Nephron progenitor cell (in vitro differentiated cells): ENCODE results near the gene CRADD.
A peak's percentile ranks its signal among the peaks of the same experiment; 100 is the strongest.

Experiments
- DNase-seq: peaks from one replicate; pipeline ENCODE4 v3.0.0; 2021
- H3K27ac Mint-ChIP-seq: 2 replicates; pipeline ENCODE4 v1.8.0; 2021; ENCODE audit warnings: mild to moderate bottlenecking, moderate library complexity, mixed read lengths
- H3K27me3 Mint-ChIP-seq: 2 replicates; pipeline ENCODE4 v1.8.0; 2021; ENCODE audit warnings: mild to moderate bottlenecking, low read depth, mixed read lengths; ENCODE audit not compliant: poor library complexity
- H3K36me3 Mint-ChIP-seq: 2 replicates; pipeline ENCODE4 v1.8.0; 2021; ENCODE audit warnings: low read depth, mixed read lengths
- H3K4me1 Mint-ChIP-seq: 2 replicates; pipeline ENCODE4 v1.8.0; 2021; ENCODE audit warnings: mixed read lengths
- H3K4me3 Mint-ChIP-seq: 2 replicates; pipeline ENCODE4 v1.8.0; 2021; ENCODE audit warnings: mild to moderate bottlenecking, moderate library complexity, mixed read lengths
- H3K9me3 Mint-ChIP-seq: 2 replicates; pipeline ENCODE4 v1.8.0; 2021; ENCODE audit warnings: mild to moderate bottlenecking, moderate library complexity, mixed read lengths
- TF ChIP-seq, protein P1 (sequence below): fragments of 200-600 bp; sonication (generic); IDR thresholded peaks from 2 replicates; pipeline ENCODE4 v1.5.0; 2021; ENCODE audit warnings: antibody characterized with exemption

CRADD gene

DNA sequence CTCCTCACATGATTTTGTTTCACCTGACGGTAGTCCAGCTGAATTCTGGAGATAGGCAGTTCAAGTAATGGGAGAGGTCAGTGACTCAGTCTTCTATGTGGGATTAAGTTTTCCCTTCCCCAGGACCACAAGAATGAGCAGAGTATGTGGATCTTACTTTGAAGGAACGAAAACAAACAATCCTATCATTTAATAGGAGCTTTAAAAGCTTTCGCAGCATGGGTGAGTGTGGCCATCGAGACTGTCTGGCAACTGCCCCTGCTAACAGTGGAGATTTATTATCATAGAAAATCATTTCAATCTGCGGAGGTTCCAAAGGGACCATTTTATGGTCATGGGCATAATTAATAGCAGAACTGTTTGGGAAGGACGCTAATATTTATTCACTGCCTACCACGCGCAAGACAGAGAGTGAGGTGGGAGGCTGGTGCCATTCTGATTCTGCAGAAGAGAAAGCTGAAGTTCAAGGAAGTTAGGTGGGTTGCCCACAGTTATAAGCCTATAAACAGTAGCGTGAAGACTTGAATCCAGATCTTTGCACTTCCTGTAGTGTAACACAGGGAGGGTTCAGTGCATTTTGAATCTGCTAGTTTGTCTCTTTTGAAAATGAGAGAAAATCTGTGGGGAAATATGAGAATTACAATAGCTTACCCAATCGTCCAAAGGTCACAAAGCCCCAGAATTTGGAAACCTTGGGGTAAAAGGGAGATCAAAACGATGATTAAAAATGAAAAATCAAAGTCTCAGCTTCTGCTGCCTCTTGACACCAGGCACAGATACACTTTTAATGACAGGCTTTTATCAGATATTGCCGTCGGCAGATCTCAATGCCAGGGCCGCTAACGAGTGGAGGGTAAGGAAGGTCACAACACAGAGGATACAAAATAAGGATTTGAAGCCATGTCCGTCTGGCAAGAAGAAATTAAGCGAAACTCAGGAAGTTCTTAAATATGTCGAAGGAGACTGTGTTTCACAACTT is 209.6 kb downstream of the CRADD start:
- no peaks in the 10 kb centered on the region for H3K36me3 Mint-ChIP-seq
- no peak for DNase-seq
- H3K9me3 Mint-ChIP-seq = no peaks in the 10 kb centered on the region
- TF ChIP-seq, protein P1, sequence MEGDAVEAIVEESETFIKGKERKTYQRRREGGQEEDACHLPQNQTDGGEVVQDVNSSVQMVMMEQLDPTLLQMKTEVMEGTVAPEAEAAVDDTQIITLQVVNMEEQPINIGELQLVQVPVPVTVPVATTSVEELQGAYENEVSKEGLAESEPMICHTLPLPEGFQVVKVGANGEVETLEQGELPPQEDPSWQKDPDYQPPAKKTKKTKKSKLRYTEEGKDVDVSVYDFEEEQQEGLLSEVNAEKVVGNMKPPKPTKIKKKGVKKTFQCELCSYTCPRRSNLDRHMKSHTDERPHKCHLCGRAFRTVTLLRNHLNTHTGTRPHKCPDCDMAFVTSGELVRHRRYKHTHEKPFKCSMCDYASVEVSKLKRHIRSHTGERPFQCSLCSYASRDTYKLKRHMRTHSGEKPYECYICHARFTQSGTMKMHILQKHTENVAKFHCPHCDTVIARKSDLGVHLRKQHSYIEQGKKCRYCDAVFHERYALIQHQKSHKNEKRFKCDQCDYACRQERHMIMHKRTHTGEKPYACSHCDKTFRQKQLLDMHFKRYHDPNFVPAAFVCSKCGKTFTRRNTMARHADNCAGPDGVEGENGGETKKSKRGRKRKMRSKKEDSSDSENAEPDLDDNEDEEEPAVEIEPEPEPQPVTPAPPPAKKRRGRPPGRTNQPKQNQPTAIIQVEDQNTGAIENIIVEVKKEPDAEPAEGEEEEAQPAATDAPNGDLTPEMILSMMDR = no peak
- H3K27ac Mint-ChIP-seq = peak overlapping the region; percentile 20
- H3K27me3 Mint-ChIP-seq = peaks cover 18% of the 10 kb centered on the region
- H3K4me3 Mint-ChIP-seq = no peak overlapping the region
- H3K4me1 Mint-ChIP-seq = peaks cover 45% of the 10 kb centered on the region

DNA sequence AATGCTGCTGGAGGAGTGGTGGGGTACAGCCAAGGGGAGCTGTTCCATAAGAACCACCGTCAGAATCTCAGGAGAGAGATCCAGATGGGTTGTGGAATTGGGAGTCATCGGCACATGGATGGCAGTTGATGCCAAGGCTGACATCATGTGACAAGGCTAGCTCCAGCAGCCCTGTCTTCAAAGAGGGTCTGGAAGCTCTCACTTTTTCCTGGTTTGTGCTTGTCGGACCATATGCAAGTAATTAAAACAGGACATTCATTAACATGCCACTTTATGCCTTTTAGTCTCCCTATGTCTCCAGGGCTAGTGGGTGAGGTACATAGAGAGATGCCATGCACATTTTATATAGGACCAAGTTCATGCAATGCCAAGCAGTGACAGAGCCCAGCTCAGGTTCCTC is 211.8 kb downstream of the CRADD start:
- Mint-ChIP-seq H3K27ac (no peak overlapping the region), H3K27me3 (peaks cover 15% of the 10 kb centered on the region), H3K4me3 (no peak overlapping the region), H3K9me3 (no peaks in the 10 kb centered on the region), H3K36me3 (no peaks in the 10 kb centered on the region), H3K4me1 (peaks cover 64% of the 10 kb centered on the region)
- TF ChIP-seq, protein P1 = no peak
- DNase-seq = no peak

DNA sequence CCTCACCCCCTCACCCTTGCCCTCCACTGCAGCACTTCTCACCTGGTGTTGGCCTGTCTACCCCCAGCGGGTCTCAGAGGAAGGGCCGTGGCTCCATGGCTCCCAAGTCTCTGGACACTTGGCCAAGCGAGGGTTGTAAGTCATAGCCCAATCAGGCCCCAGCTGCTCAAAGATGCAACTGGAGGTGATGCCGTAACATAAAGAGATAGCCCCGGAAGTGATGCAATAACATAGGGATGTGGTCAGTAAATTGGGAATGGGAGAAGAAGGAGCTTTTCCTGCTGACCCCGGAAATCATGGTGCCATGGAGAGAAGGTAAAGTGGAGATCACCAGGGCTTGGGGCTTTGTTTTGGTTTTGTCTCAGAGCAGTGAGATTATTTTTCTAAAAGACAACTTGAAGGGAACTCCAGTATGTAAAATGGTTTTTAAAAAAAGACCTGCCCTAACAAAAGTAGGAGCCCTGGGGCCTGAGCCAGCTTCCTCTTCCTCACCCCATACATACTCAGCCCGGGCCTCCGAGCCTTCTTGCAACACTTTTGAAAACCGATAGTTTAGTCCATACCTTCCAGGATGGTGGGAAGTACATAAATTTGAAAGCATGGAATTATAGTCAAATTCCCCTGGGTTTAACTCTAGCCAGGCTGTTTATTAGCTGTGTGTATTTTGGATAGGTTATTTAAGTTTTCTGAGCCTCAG is 212.5 kb downstream of the CRADD start:
- H3K36me3 Mint-ChIP-seq = no peaks in the 10 kb centered on the region
- TF ChIP-seq, protein P1 = no peak
- H3K27ac Mint-ChIP-seq = no peak overlapping the region
- H3K4me1 Mint-ChIP-seq = peaks cover 64% of the 10 kb centered on the region
- H3K9me3 Mint-ChIP-seq = no peaks in the 10 kb centered on the region
- peaks cover 15% of the 10 kb centered on the region for H3K27me3 Mint-ChIP-seq
- no peak overlapping the region for H3K4me3 Mint-ChIP-seq
- DNase-seq = no peak

DNA sequence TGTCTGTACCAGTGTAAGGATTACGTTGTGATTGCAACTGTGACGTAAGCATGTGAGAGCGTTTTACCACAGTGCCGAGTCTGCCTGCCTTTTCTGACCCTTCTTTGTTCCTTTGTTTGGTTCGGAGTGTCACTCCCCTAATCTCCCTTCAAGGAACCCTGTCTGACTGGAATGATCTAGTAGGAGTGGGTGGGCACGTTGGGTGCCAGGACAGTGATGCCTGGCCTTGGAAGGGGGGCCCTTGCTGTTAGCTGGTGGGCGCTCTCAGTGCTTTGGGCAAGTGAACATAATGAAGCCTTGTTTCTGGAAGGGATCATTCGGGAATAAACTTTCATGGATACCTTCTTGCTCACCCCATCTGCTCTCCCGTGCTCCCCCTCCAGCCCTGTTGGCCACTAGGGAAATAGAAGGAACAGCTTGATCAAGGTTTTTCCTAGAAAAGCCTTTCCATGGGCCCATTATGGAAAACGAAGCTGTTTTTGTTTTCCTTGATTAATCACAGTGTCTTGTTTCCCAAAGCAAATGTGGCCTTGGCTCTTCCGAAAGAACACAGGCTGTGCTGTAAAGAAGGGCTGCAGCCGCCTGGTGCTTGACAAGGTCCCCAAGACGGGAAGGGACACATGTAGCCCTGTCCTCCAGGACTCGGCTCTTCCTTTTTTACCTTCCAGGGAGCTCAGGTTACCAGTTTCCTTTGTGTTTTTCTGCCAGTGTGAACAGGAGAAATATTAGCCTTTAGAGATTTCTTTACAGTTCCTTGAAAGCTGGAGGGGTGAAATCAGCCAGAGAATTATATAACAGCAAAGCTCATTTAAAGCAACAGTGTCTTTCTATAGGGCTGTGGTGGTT is 215.5 kb downstream of the CRADD start:
- Mint-ChIP-seq H3K4me3 (peak overlapping the region; percentile 45), H3K9me3 (no peaks in the 10 kb centered on the region), H3K27ac (peak overlapping the region; percentile 99), H3K36me3 (no peaks in the 10 kb centered on the region), H3K4me1 (peaks cover 67% of the 10 kb centered on the region), H3K27me3 (peaks cover 8% of the 10 kb centered on the region)
- TF ChIP-seq, protein P1 = no peak
- DNase-seq = peak; percentile 16

DNA sequence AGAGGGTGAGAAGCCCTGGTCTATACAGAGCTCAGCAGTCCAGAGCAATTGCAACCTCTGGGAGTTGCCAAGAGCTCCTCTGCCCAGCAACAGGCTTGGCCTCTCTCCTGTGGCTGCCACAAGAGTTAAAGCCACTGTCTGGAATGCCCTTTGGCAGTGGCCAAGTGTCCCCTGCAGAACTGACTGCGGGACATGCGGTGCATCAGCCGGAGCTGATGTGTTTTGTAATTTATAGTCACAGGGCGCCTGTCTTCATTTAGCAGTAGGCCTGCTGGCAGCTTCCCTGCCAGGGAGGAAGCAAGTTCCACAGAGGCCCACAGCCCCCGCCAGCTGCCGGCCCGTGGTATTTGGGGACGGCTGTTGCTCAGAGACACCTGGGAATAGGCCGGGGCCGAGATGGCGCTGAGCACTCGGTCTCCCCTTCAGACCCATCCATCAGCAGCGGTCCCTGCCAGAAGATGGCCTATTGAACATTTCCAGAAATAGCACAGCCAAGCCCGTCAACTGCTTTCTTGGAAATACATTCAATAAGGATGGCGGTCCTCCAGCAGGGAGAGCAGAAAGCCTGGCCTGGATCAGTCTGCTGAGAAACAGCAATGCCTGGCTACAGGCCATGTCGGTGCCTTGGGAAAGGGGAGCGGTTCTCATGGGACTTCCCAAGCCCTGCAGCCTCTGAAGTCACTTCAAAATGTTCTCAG is 217.4 kb downstream of the CRADD start:
- H3K36me3 Mint-ChIP-seq = no peaks in the 10 kb centered on the region
- H3K4me1 Mint-ChIP-seq = peaks cover 62% of the 10 kb centered on the region
- no peaks in the 10 kb centered on the region for H3K9me3 Mint-ChIP-seq
- peaks cover 1% of the 10 kb centered on the region for H3K27me3 Mint-ChIP-seq
- DNase-seq = peak; percentile 8
- TF ChIP-seq, protein P1 = no peak
- H3K27ac Mint-ChIP-seq = peak overlapping the region; percentile 96
- no peak overlapping the region for H3K4me3 Mint-ChIP-seq
